OCI-LY3 (cell line): ENCODE results near the gene TSPAN10.

Experiments used
- H2AFZ ChIP-seq: fragments of 200-600, 300-600 bp; shearing (Covaris generic); 2 replicates; pipeline ENCODE4 v1.6.0; 2014; ENCODE audit warnings: antibody characterized with exemption, low read depth, low read length
- H3K27ac ChIP-seq: fragments of 200-600, 300-600 bp; sonication (generic); 2 replicates; pipeline ENCODE4 v1.5.1; 2014; ENCODE audit warnings: mild to moderate bottlenecking, low read length, moderate library complexity, mixed read lengths
- H3K27me3 ChIP-seq: fragments of 200-600, 300-600 bp; sonication (generic); 2 replicates; pipeline ENCODE4 v1.6.1; 2014; ENCODE audit warnings: low read depth, low read length, mixed read lengths
- H3K36me3 ChIP-seq: fragments of 200-600, 300-600 bp; sonication (generic); replicated peaks from 2 replicates; pipeline ENCODE3; 2014; ENCODE audit warnings: low read depth, low read length, mixed read lengths
- H3K4me1 ChIP-seq: fragments of 300-600, 200-600 bp; sonication (generic); 2 replicates; pipeline ENCODE4 v1.6.1; 2014; ENCODE audit warnings: low read length, mixed read lengths
- H3K4me2 ChIP-seq: fragments of 200-600, 300-600 bp; sonication (generic); 2 replicates; pipeline ENCODE4 v1.6.1; 2014; ENCODE audit warnings: low read length, mixed read lengths
- H3K4me3 ChIP-seq: fragments of 300-600, 200-600 bp; sonication (generic); 2 replicates; pipeline ENCODE4 v1.5.1; 2014; ENCODE audit warnings: antibody characterized with exemption, mild to moderate bottlenecking, low read length, moderate library complexity
- H3K79me2 ChIP-seq: fragments of 300-600, 200-600 bp; shearing (Covaris generic); 2 replicates; pipeline ENCODE4 v1.6.1; 2014; ENCODE audit warnings: mild to moderate bottlenecking, low read length, mixed read lengths
- H3K9ac ChIP-seq: fragments of 300-600, 200-600 bp; shearing (Covaris generic); 2 replicates; pipeline ENCODE4 v1.6.0; 2014; ENCODE audit warnings: mild to moderate bottlenecking, low read length, moderate library complexity
- H3K9me3 ChIP-seq: fragments of 200-600, 300-600 bp; shearing (Covaris generic); 2 replicates; pipeline ENCODE4 v1.6.1; 2014; ENCODE audit warnings: low read length, mixed read lengths; ENCODE audit not compliant: insufficient read depth
- H4K20me1 ChIP-seq: fragments of 200-600, 300-600 bp; sonication (generic); 2 replicates; pipeline ENCODE4 v1.6.1; 2016; ENCODE audit warnings: low read length, mixed read lengths; ENCODE audit not compliant: insufficient read depth
- CTCF ChIP-seq: fragments of 200-600, 300-600 bp; sonication (generic); IDR thresholded peaks from 2 replicates; pipeline ENCODE4 v1.5.1; 2014; ENCODE audit warnings: antibody characterized with exemption, low read length, low read depth
- EZH2phosphoT487 ChIP-seq: fragments of 200-600 bp; shearing (Covaris generic); IDR thresholded peaks from 2 replicates; pipeline ENCODE4 v1.6.1; 2018; ENCODE audit warnings: antibody characterized with exemption, mixed run types, low read depth

Gene TSPAN10

GRCh38 chr17:81593105-81593871, 43.7 kb upstream of the TSPAN10 start:
- no peaks in the 10 kb centered on the region for H4K20me1 ChIP-seq
- H3K4me1 ChIP-seq: peaks cover 5% of the 10 kb centered on the region
- no peaks in the 10 kb centered on the region for H3K9me3 ChIP-seq
- peaks cover 3% of the 10 kb centered on the region; the same call in 1 of the 2 replicates for H3K79me2 ChIP-seq
- TF ChIP-seq EZH2phosphoT487: no peak
- no peak for TF ChIP-seq CTCF
- no peak overlapping the region for H3K4me3 ChIP-seq
- no peak overlapping the region for H3K27ac ChIP-seq
- H3K27me3 ChIP-seq: no peaks in the 10 kb centered on the region
- no peak overlapping the region for H3K9ac ChIP-seq
- H3K4me2 ChIP-seq: no peak overlapping the region
- H2AFZ ChIP-seq: no peak overlapping the region
- H3K36me3 ChIP-seq: peaks cover 44% of the 10 kb centered on the region

GRCh38 chr17:81599719-81600486, 37.1 kb upstream of the TSPAN10 start:
- Histone ChIP-seq H3K27me3 (no peaks in the 10 kb centered on the region), H3K9ac (no peak overlapping the region), H3K9me3 (no peaks in the 10 kb centered on the region), H2AFZ (no peak overlapping the region), H3K4me3 (no peak overlapping the region), H3K79me2 (peaks cover 20% of the 10 kb centered on the region), H3K27ac (no peak overlapping the region), H4K20me1 (no peaks in the 10 kb centered on the region), H3K36me3 (peaks cover 38% of the 10 kb centered on the region), H3K4me1 (peaks cover 17% of the 10 kb centered on the region), H3K4me2 (no peak overlapping the region)
- TF ChIP-seq EZH2phosphoT487 (no peak), CTCF (no peak)

- TF ChIP-seq EZH2phosphoT487: no peak
- peak; percentile 78 for TF ChIP-seq CTCF
Observed at GRCh38 chr17:81601525-81602120, 35.4 kb upstream of the TSPAN10 start.

More at GRCh38 chr17:81601525-81602120, 35.4 kb upstream of the TSPAN10 start:
- Histone ChIP-seq H3K4me2 (no peak overlapping the region), H3K27ac (no peak overlapping the region), H4K20me1 (no peaks in the 10 kb centered on the region), H3K79me2 (peaks cover 20% of the 10 kb centered on the region), H3K36me3 (peaks cover 33% of the 10 kb centered on the region), H3K9ac (no peak overlapping the region), H3K27me3 (no peaks in the 10 kb centered on the region), H3K4me3 (no peak overlapping the region), H3K4me1 (peaks cover 17% of the 10 kb centered on the region), H2AFZ (no peak overlapping the region), H3K9me3 (no peaks in the 10 kb centered on the region)
